GM21423 (cell line): ENCODE results near the gene ITPR2.
"Not testable (repeated sequence)": the region's sequence is repeated elsewhere in the genome, so short reads cannot be mapped to it uniquely, and the experiment has no call there.

Experiments used
- ATAC-seq: cut with Tn5 transposase; IDR thresholded peaks from one replicate; pipeline ENCODE4 v1.9.1; 2021; ENCODE audit warnings: mild to moderate bottlenecking, moderate library complexity; ENCODE audit not compliant: unreplicated experiment

ITPR2 gene

GRCh38 chr12:26680727-26681455 lies 152.1 kb downstream of the ITPR2 start:
- no peak for ATAC-seq

- ATAC-seq: no peak
These were observed 154.0 kb downstream of the ITPR2 start for GRCh38 chr12:26678697-26679660.

GRCh38 chr12:26671487-26671886 lies 161.5 kb downstream of the ITPR2 start:
- not testable (repeated sequence) for ATAC-seq

- no peak for ATAC-seq
These were observed 164.1 kb downstream of the ITPR2 start for GRCh38 chr12:26668847-26669246.

DNA sequence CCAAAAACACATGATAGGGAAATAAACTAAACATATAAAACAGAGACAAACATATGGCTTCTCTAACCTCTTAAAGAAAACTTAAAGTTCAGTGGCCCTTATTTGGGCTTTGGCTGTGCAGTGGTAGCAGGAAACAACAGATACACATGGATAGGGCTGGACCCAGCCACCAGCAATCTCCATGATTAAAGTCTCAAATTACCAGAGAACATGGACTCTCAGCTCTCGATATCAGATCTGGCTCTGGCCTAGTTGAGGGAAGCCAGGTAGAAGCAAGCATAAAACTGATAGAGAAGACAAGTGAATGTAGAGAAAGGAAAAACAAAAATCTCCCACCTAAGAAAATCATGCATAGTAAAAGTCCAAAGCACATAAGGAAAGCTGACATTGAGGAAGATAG lies 164.8 kb downstream of the ITPR2 start:
- no peak for ATAC-seq

- ATAC-seq: no peak
These were observed 166.7 kb downstream of the ITPR2 start for GRCh38 chr12:26666286-26666685.

DNA sequence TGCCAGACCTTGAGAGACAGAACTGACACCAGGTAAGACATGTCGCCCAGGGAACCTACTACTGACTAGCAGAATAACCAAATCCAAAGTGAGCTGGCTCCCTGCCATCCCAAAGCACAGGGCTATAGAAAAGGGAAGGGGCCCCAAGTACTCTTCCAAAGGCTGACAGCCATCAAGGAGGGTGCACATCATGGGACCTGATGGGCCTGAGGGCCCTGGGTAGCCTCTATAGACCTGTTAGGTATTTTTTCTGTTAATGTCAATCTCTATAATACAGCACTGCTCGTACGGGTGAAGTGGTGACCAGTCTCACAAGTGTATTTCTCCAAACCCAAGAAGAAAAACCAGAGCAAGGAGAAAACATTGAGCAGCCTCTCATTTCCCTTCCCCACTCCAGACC lies 171.6 kb downstream of the ITPR2 start:
- no peak for ATAC-seq

GRCh38 chr12:26659930-26660329 lies 173.1 kb downstream of the ITPR2 start:
- no peak for ATAC-seq

DNA sequence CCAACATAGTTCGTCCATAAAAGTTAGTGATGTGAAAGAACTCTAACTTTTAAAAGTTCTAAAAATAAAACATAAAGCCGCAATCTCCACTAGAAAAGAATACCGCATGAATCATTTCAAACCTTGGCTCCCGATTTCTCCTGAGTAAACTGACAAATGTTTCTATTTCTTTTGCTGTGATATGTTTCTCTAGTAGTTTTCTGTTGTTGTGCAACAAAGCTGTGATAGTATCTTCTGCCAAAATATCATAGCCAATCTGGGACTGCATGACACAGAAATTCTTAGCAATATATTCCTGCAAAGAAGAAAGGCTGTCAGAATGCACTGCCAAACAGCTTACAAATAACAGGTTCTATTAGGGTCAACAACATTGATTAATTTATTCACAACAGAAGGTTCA lies 174.0 kb downstream of the ITPR2 start:
- no peak for ATAC-seq

- ATAC-seq: no peak
These were observed 178.4 kb downstream of the ITPR2 start for GRCh38 chr12:26654623-26655022.

GRCh38 chr12:26651566-26652188 lies 181.3 kb downstream of the ITPR2 start:
- no peak for ATAC-seq

DNA sequence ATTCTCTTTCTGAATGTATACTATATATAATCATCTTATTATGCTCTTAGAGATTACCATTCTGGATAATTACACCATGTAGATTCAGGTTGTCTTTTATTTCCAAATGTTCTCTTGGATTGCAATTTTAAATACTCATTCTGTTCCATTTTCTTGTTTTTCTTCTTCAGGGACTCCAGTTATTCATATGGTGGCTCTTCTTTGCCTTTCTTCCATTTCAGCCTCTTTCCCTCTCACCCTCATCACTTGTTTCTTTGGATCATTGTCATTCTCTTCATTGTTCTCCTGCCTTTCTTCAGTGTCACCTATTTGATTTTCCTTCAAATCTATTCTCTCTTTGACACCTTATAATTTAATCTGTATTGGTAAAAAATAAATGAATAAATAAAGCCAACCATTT lies 182.0 kb downstream of the ITPR2 start:
- no peak for ATAC-seq

GRCh38 chr12:26648999-26649398 lies 184.0 kb downstream of the ITPR2 start:
- no peak for ATAC-seq

DNA sequence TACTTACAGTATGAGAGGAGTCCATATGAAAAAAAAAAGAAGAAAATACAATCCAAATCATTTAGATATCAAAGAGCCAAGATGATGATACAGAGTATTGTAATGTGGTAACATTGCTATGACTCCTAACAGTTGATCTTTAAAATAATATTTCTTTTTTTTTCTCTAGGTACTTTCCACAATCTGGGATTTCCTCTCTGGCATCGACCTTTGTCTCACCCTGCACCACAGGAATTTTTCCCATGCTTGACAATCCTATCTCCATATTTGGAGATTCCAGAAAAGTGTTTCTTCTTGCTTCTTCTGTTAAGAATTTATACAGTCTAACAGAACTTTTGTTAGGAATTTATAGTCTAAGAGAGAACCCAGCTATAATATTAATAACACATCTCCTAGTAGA lies 184.4 kb downstream of the ITPR2 start:
- no peak for ATAC-seq

- ATAC-seq: no peak
These were observed 184.9 kb downstream of the ITPR2 start for GRCh38 chr12:26648066-26648465.

DNA sequence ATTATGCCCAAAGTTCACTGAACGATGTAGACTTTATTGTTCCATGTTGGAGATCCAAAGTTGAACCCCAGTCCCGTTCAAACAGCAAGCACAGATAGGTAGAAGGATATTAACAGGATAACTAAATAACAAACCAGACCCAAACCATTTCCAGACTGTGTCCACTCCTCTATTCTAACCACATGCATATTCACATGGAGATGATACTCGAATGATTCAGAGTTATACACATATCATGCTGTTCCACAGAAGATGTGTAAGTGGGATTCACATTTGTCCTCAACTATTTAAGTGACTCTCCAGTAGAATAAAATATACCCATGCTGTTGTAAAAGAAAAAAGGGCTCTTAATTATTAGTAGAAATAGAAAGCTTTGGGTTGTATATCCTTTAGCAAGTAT lies 185.9 kb downstream of the ITPR2 start:
- ATAC-seq: no peak

DNA sequence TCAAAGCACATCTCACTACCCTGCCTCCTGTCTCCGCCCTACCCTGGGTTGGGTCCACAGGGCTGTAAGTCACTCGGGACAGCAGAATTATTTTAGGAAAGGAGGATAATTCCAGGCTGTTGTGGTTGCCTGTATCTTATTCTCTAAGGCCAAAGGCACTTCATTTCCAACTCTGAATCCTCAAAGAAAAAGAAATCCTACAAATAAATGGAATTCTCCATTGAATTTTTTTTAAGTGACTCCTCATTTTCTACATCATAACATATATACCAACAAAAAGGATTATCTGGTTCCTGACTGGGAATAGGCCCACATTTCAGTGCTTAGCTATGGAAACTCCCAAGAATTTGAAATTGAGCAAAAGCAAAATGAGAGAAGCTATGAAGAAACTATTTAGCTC lies 186.4 kb downstream of the ITPR2 start:
- ATAC-seq: no peak

- not testable (repeated sequence) for ATAC-seq
These were observed 188.6 kb downstream of the ITPR2 start for GRCh38 chr12:26644376-26644775.

DNA sequence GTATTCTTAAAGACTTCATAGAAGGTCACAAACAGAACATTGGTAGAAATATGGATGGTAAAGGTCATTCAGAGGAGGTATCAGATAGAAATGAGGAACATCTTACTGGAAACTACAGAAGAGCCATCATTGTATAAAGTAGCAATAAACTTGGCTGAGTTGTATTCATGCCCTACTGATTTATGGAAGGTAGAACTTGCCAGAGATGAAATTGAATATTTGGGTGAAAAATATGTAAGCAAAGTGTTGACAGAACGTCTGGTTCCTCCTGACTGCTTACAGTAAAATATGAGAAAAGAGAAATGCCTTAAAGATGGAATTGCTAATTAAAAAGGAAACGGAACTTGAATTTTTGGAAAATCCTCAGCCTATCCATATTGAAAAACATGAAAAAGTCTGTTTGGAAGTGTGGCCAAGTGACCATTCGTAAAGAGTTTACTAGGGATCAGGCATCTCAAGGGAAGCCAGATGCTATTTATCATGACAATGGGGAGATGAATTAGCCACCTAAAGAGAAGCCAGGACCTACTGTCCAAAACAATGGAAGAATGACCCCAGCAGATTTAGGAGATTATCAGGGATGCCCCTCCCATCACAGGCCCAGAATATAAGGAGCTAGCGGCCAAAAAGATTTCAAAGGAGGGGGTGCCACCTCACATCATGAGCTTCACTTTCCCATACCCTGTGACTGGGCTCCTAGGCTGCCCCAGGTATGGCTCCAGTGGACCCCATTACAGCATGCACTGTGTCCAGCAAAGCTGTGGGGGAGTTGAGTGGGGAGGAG lies 189.3 kb downstream of the ITPR2 start:
- ATAC-seq: no peak

DNA sequence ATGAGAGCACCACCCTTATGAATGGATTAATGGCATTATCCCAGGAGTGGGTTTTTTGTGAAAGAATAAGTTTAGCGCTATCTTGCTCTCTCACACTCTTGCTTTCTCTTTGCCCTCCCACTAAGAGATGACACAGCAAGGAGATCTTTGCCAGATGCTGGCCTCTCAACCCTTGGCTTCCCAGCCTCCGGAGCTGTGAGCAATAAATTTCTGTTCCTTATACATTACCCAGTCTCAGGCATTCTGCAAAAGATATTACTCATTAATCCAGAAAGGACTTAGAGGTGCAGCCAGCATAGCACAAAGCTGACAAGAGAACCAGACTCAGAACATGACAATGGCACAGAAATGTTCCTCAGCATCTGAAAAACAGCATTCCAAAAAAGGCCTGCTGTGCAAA lies 190.6 kb downstream of the ITPR2 start:
- ATAC-seq: no peak
